HepG2 (cell line): ENCODE measurements around the gene NPR3. TPM values are rescaled to one million over a fixed set of nuclear protein-coding genes. Genes with fewer than 3 reads are reported as not detected.

Experiments used
- ATAC-seq: fragments of 200-7000 bp; cut with Tn5 transposase; 3 replicates; pipeline ENCODE4 v1.9.1; 2020; ENCODE audit warnings: mild to moderate bottlenecking, moderate library complexity
- BruUV-seq: library from RNA; stranded (reverse); fragments of 400-500 nt; replicated peaks from 2 replicates; lab custom pipeline; 2021; lab: Mats Ljungman, UMichigan
- CTCF ChIA-PET: fragments of 300-600 bp; formaldehyde crosslinking; extraction: SDS; loops from one replicate; lab custom pipeline; 2021; ENCODE audit warnings: low total read pairs, inconsistent platforms, low intra/inter-chr PET ratio; lab: Yijun Ruan, JAX
- POLR2A ChIA-PET: fragments of 350-600 bp; sonication (Branson Sonifier 250); formaldehyde crosslinking; loops from one replicate; lab custom pipeline; 2020; ENCODE audit warnings: antibody characterized with exemption, inconsistent platforms; lab: Yijun Ruan, JAX
- DNase-seq: peaks from one replicate; pipeline ENCODE4 v3.0.0-alpha.2; 2015; ENCODE audit warnings: low spot score
- FAIRE-seq: peaks from 3 replicates; lab custom pipeline; 2011; peaks lifted over from hg19 to GRCh38; lab: Jason Lieb, UNC
- H2AFZ ChIP-seq: one replicate; pipeline ENCODE4 v1.6.1; 2011; ENCODE audit warnings: low read length, inconsistent platforms
- H3K27ac ChIP-seq: fragments of 300-600 bp; 3 replicates; pipeline ENCODE4 v1.8.0; 2011; ENCODE audit warnings: mixed run types, mild to moderate bottlenecking, mixed read lengths, low read length, inconsistent platforms; ENCODE audit not compliant: insufficient read depth; ENCODE audit errors: extremely low read length
- H3K27me3 ChIP-seq, 2 experiments: fragments of 200-600 bp in 1 of 2; 2 replicates in 1 of 2; 3 replicates in 1 of 2; pipeline versions ENCODE4 v1.6.0 to v1.8.0; 2011; ENCODE audit warnings: low read length in 2 of 2, mild to moderate bottlenecking in 2 of 2, moderate library complexity in 2 of 2, inconsistent platforms in 1 of 2; ENCODE audit not compliant: insufficient read depth in 2 of 2, control insufficient read depth in 1 of 2
- H3K36me3 ChIP-seq, 2 experiments: fragments of 200-600 bp in 1 of 2; replicated peaks in 1 of 2; 2 replicates in 1 of 2; 3 replicates in 1 of 2; pipeline versions ENCODE4 v1.5.1 to v1.8.0; 2011; ENCODE audit warnings: low read length in 2 of 2, inconsistent platforms in 1 of 2; ENCODE audit not compliant: insufficient read depth in 2 of 2, control insufficient read depth in 1 of 2
- H3K4me1 ChIP-seq: 2 replicates; pipeline ENCODE4 v1.5.1; 2012; ENCODE audit warnings: low read length, inconsistent platforms; ENCODE audit not compliant: insufficient read depth
- H3K4me2 ChIP-seq: 2 replicates; pipeline ENCODE4 v1.6.0; 2011; ENCODE audit warnings: low read depth, low read length, inconsistent platforms
- H3K4me3 ChIP-seq, 3 experiments: fragments of 200-600 bp in 1 of 3; sonication (generic), shearing (Covaris generic) in 1 of 3; replicated peaks in 1 of 3; 2 replicates each; pipeline ENCODE4 v1.5.1; 2011 to 2016; ENCODE audit warnings: low read length in 3 of 3, inconsistent platforms in 2 of 3, low read depth in 2 of 3, mild to moderate bottlenecking in 2 of 3, control low read depth in 1 of 3, mixed read lengths in 1 of 3; ENCODE audit not compliant: insufficient read depth in 1 of 3
- H3K79me2 ChIP-seq: one replicate; pipeline ENCODE4 v1.6.1; 2011; ENCODE audit warnings: low read length, inconsistent platforms; ENCODE audit not compliant: insufficient read depth
- H3K9ac ChIP-seq: 2 replicates; pipeline ENCODE4 v1.6.0; 2011; ENCODE audit warnings: mild to moderate bottlenecking, low read depth, low read length, inconsistent platforms; ENCODE audit not compliant: insufficient read depth
- H3K9me3 ChIP-seq: 2 replicates; pipeline ENCODE4 v1.5.1; 2012; ENCODE audit warnings: mild to moderate bottlenecking, low read length
- H4K20me1 ChIP-seq: 2 replicates; pipeline ENCODE4 v1.6.0; 2011; ENCODE audit warnings: inconsistent platforms, mild to moderate bottlenecking, low read length, moderate library complexity; ENCODE audit not compliant: insufficient read depth
- CBFB ChIP-seq: sonication (generic); formaldehyde crosslinking; IDR thresholded peaks from 2 replicates; pipeline ENCODE4 v1.4.0; 2020; ENCODE audit warnings: missing genetic modification reagents
- DNMT3B ChIP-seq: conservative IDR thresholded peaks from 2 replicates; pipeline ENCODE4 v1.6.1; 2016; ENCODE audit warnings: missing biosample characterization, control low read depth
- EP300 ChIP-seq, 3 experiments: sonication (generic) in 1 of 3; formaldehyde crosslinking in 1 of 3; IDR thresholded peaks; 2 replicates each; pipeline versions ENCODE4 v1.5.1 to v1.6.1; 2011 to 2020; ENCODE audit warnings: low read depth in 2 of 3, low read length in 2 of 3, borderline replicate concordance in 1 of 3, improper control_type of control experiment in 1 of 3, mild to moderate bottlenecking in 1 of 3, missing genetic modification reagents in 1 of 3, moderate library complexity in 1 of 3
- FOXA3 ChIP-seq: IDR thresholded peaks from 2 replicates; pipeline ENCODE4 v1.6.1; 2016; ENCODE audit warnings: missing genetic modification reagents, missing compliant biosample characterization
- GATAD2A ChIP-seq: IDR thresholded peaks from 2 replicates; pipeline ENCODE4 v1.6.1; 2016
- GPBP1L1 ChIP-seq: sonication (generic); formaldehyde crosslinking; IDR thresholded peaks from 2 replicates; pipeline ENCODE4 v1.5.0; 2020; ENCODE audit warnings: mild to moderate bottlenecking, missing genetic modification reagents
- KAT7 ChIP-seq: IDR thresholded peaks from 2 replicates; pipeline ENCODE4 v1.6.1; 2018; ENCODE audit warnings: borderline replicate concordance, missing compliant biosample characterization
- RARA ChIP-seq: IDR thresholded peaks from 2 replicates; pipeline ENCODE4 v1.6.1; 2016; ENCODE audit warnings: missing genetic modification reagents, missing compliant biosample characterization
- SAFB2 ChIP-seq: sonication (generic); formaldehyde crosslinking; IDR thresholded peaks from 2 replicates; pipeline ENCODE4 v1.5.1; 2020; ENCODE audit warnings: missing genetic modification reagents, low read depth, mild to moderate bottlenecking, borderline replicate concordance
- SAP130 ChIP-seq: IDR thresholded peaks from 2 replicates; pipeline ENCODE4 v1.6.1; 2016; ENCODE audit warnings: low read depth
- SKI ChIP-seq: fragments of 450-650 bp; IDR thresholded peaks from one replicate; pipeline ENCODE4 v1.6.1; 2018; ENCODE audit warnings: mild to moderate bottlenecking; ENCODE audit not compliant: partially characterized antibody
- ZBTB33 ChIP-seq: sonication (generic); formaldehyde crosslinking; IDR thresholded peaks from 2 replicates; pipeline ENCODE4 v1.4.0; 2020; ENCODE audit warnings: missing genetic modification reagents
- ZMAT3 ChIP-seq: sonication (generic); formaldehyde crosslinking; conservative IDR thresholded peaks from 2 replicates; pipeline ENCODE4 v1.7.0; 2021; ENCODE audit warnings: missing genetic modification reagents
- ZNF12 ChIP-seq: sonication (generic); formaldehyde crosslinking; IDR thresholded peaks from 2 replicates; pipeline ENCODE4 v1.5.0; 2020; ENCODE audit warnings: missing genetic modification reagents
- ZNF660 ChIP-seq: sonication (generic); formaldehyde crosslinking; IDR thresholded peaks from 2 replicates; pipeline ENCODE4 v1.5.1; 2020; ENCODE audit warnings: mild to moderate bottlenecking, low read depth, missing genetic modification reagents, borderline replicate concordance
- ZNF747 ChIP-seq: sonication (generic); formaldehyde crosslinking; IDR thresholded peaks from 2 replicates; pipeline ENCODE4 v1.8.1; 2023; ENCODE audit warnings: missing genetic modification reagents, mild to moderate bottlenecking, borderline replicate concordance
- WGBS: methylation state at CpG from one replicate; pipeline ENCODE4 v1.1.6; 2017; ENCODE audit warnings: low lambda C conversion rate; 5-methylcytosine and 5-hydroxymethylcytosine counted together
- in situ Hi-C: cut with HindIII; loops from 2 replicates; pipeline ENCODE4 v1.10.0; 2017; ENCODE audit warnings: low pct_unique_long_range_greater_than_20kb; ENCODE audit not compliant: extremely low pct_ligation_motif_present
- intact Hi-C: fragments of 100-400 bp; cut with micrococcal nuclease; formaldehyde crosslinking; loops from one replicate; pipeline ENCODE4 v1.10.0; 2022; ENCODE audit not compliant: unreplicated experiment
- polyA plus RNA-seq, 8 experiments: library from polyadenylated mRNA; depleted of rRNA in 3 of 8; stranded (reverse) in 7 of 8; unstranded in 1 of 8; fragments of >200 nt; fragmentation: Illumina TruSeq in 4 of 8; extraction: Trizol in 4 of 8; gene quantifications; 2 replicates each; pipeline versions ENCODE4 v1.2.1 to v1.2.3, GENCODE V29; 2011 to 2016; ENCODE audit warnings: low read depth in 4 of 8, missing spikeins in 1 of 8, mixed read lengths in 1 of 8; ENCODE audit not compliant: insufficient read depth in 1 of 8
- total RNA-seq, 5 experiments: library from RNA; depleted of rRNA; stranded (reverse); fragments of >200 nt; fragmentation: Illumina TruSeq; extraction: Trizol; gene quantifications; 2 replicates each; pipeline ENCODE4 v1.2.3, GENCODE V29; 2016; ENCODE audit warnings: low read depth in 1 of 5
- TF ChIP-seq, protein P1 (sequence below): IDR thresholded peaks from 2 replicates; pipeline ENCODE4 v1.4.0; 2020; ENCODE audit warnings: mild to moderate bottlenecking, missing genetic modification reagents

The NPR3 gene
- total and polyA plus RNA-seq, 2 of the 13 experiments (the other 11 are each of a cell fraction or from before 2014, with no cell fraction given), result 0.01 TPM; not detected in 1

DNA sequence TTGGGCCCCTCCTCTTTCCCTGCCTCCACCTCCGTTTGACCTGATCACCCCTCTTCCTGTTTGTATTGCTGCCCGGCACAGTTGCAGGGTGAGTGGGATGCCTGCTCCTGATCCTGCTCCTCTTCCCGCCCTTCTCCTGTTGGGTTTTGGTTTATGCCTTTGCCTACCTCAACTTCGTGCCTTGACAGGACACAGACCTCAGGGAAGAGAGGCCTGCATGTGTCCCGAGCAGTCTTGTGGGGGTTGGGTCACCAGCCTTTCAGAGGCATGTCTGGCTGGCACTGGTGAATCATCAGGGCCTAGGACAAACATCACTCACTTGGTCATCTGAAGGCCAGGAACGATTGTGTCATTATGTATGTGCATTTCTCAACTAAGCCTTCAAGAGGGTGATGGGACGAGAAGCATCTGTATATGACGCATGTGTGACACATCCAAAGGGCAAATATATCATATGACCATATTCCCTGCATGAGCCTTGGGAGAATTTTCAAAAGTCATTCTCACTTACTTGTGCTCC lies 56.9 kb downstream of the NPR3 start:
- Histone ChIP-seq H3K79me2 (no peaks in the 10 kb centered on the region), H3K4me3 (no peak overlapping the region), H4K20me1 (no peaks in the 10 kb centered on the region), H3K9me3 (no peaks in the 10 kb centered on the region), H3K4me1 (0 out of 2 replicates have a peak, but pooled peaks cover 9% of the 10 kb centered on the region), H3K27ac (no peak overlapping the region), H3K27me3 (peaks cover 0 to 2% of the 10 kb centered on the region in 2 experiments; a peak in 3 of 5 replicates), H3K4me2 (peak overlapping the region; percentile 48; the same call in 1 of the 2 replicates), H3K9ac (no peak overlapping the region), H3K36me3 (no peaks in the 10 kb centered on the region), H2AFZ (no peak overlapping the region)
- 0% methylated on average over 8 of the region's 8 CpGs for WGBS
- intact Hi-C loops (no loop called here), in situ Hi-C loops (no loop called here)
- FAIRE-seq (no peak), ATAC-seq (peak; percentile 85), DNase-seq (peak; percentile 80)
- ChIA-PET CTCF (no interaction called here), POLR2A (no interaction called here)
- BruUV-seq, result no TSS peak
- TF ChIP-seq GPBP1L1 (CRISPR knock-in tag), result no peak
- peak; percentile 49; the same call in 1 of the 2 replicates for TF ChIP-seq FOXA3
- no peak for TF ChIP-seq SAFB2 (CRISPR knock-in tag)
- peak; percentile 48 for TF ChIP-seq SKI
- TF ChIP-seq RARA (CRISPR knock-in tag), result peak; percentile 48; the same call in 1 of the 2 replicates
- 0 out of 2 replicates have a peak, but pooled peaks have one; percentile 20 for TF ChIP-seq SAP130
- TF ChIP-seq KAT7 (CRISPR knock-in tag), result no peak
- no peak for TF ChIP-seq CBFB (CRISPR knock-in tag)
- TF ChIP-seq, protein P1, sequence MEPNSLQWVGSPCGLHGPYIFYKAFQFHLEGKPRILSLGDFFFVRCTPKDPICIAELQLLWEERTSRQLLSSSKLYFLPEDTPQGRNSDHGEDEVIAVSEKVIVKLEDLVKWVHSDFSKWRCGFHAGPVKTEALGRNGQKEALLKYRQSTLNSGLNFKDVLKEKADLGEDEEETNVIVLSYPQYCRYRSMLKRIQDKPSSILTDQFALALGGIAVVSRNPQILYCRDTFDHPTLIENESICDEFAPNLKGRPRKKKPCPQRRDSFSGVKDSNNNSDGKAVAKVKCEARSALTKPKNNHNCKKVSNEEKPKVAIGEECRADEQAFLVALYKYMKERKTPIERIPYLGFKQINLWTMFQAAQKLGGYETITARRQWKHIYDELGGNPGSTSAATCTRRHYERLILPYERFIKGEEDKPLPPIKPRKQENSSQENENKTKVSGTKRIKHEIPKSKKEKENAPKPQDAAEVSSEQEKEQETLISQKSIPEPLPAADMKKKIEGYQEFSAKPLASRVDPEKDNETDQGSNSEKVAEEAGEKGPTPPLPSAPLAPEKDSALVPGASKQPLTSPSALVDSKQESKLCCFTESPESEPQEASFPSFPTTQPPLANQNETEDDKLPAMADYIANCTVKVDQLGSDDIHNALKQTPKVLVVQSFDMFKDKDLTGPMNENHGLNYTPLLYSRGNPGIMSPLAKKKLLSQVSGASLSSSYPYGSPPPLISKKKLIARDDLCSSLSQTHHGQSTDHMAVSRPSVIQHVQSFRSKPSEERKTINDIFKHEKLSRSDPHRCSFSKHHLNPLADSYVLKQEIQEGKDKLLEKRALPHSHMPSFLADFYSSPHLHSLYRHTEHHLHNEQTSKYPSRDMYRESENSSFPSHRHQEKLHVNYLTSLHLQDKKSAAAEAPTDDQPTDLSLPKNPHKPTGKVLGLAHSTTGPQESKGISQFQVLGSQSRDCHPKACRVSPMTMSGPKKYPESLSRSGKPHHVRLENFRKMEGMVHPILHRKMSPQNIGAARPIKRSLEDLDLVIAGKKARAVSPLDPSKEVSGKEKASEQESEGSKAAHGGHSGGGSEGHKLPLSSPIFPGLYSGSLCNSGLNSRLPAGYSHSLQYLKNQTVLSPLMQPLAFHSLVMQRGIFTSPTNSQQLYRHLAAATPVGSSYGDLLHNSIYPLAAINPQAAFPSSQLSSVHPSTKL (CRISPR knock-in tag), result peak; percentile 51
- TF ChIP-seq ZBTB33, result 0 out of 2 replicates have a peak, but pooled peaks have one; percentile 12
- peak in 1 of 2 experiments; percentile 26; a peak in 1 of 4 replicates for TF ChIP-seq EP300 (IDR thresholded peaks at IDR 0.05; ENCODE audit: low read depth in 2 of 2, low read length in 2 of 2)
- peak; percentile 58; the same call in 1 of the 2 replicates for TF ChIP-seq EP300 (CRISPR knock-in tag; IDR thresholded peaks at IDR 0.05; ENCODE audit: borderline replicate concordance)
- no peak for TF ChIP-seq ZNF660 (CRISPR knock-in tag)
- TF ChIP-seq ZMAT3 (CRISPR knock-in tag), result no peak
- TF ChIP-seq DNMT3B (CRISPR knock-in tag), result no peak
- 0 out of 2 replicates have a peak, but pooled peaks have one; percentile 50 for TF ChIP-seq GATAD2A (CRISPR knock-in tag)
- 0 out of 2 replicates have a peak, but pooled peaks have one; percentile 17 for TF ChIP-seq ZNF12 (CRISPR knock-in tag)
- no peak for TF ChIP-seq ZNF747 (CRISPR knock-in tag)
